Measurements from ENCODE around the gene AMOTL1. TPM values are rescaled to one million over a fixed set of nuclear protein-coding genes. Genes with fewer than 3 reads are reported as not detected.
"Not testable (repeated sequence)": the region's sequence is repeated elsewhere in the genome, so short reads cannot be mapped to it uniquely, and the experiment has no call there.

Gene AMOTL1
- polyA plus RNA-seq, 4 donors = 0.81 to 16.5 (median 3.7) TPM

DNA sequence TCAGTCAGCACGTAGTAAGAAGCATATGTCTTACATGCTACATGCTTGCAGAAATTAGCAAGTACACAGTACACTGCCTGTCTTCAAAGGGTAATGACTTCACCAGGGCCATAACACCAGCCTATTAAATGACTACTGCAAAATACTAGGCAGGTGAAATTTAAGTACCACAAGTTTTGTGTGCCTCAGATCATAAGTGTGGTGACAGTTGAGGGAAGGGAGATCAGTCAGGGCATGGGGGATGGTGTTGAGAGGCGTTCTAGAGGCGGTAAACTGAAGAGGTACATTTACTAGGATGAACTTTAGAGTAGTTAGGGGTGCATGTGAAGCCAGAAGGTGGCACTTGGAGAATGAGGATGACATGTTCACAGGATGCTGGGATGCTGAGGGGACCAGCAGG, 22.0 kb downstream of the AMOTL1 start:
- H3K36me3 ChIP-seq (ENCODE audit: control insufficient read depth in 3 of 3, insufficient read depth in 2 of 3, low read depth in 1 of 3, low read length in 3 of 3) = no peaks in the 10 kb centered on the region
- DNase-seq (no peak), FAIRE-seq (no peak)
- peaks cover 0 to 48% (median 17%) of the 10 kb centered on the region in 3 donors for H3K4me1 ChIP-seq (ENCODE audit: control insufficient read depth in 3 of 3, insufficient read depth in 2 of 3, low read depth in 1 of 3, low read length in 2 of 3)
- no peaks in the 10 kb centered on the region for H3K9me3 ChIP-seq (ENCODE audit: control insufficient read depth in 2 of 2, insufficient read depth in 1 of 2, low read depth in 1 of 2, low read length in 1 of 2)
- H3K27ac ChIP-seq (ENCODE audit: low read depth in 1 of 3, low read length in 2 of 3) = peak overlapping the region in 1 of 3 donors; percentile 52
- no peak overlapping the region for H3K4me3 ChIP-seq (ENCODE audit: low read depth in 1 of 3, low read length in 3 of 3)
- H3K27me3 ChIP-seq (ENCODE audit: control insufficient read depth in 3 of 3, insufficient read depth in 3 of 3, low read length in 3 of 3) = no peaks in the 10 kb centered on the region
- WGBS, 3 donors = 58 to 88% (median 84%) methylated on average over 3 of the region's 3 CpGs

DNA sequence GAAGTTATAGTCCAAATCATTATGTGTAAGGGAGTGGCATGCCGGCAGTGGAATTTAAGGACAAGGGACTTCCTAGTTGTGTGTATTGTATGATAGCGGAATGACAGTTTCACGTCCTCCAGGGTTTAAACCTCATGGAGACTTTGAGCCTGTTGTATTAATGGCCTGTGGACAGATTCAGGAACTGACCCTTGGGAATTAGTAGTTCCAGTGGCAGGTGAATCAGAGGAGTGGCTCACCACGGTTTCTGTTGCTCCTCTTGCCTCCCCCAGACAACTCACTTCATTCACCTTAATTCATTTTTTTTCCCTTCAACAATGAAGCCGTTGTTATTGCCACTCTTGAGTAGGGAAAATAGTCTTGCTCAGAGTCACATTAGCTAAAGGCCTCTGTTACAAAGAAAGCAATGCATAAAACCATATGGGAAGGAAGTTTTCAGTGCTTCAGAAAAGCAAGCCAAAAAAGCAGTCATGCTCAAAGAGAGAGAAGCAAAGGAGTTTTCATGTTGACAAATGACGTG, 22.6 kb downstream of the AMOTL1 start:
- FAIRE-seq = no peak
- Histone ChIP-seq H3K27ac (ENCODE audit: low read depth in 1 of 3, low read length in 2 of 3) (peak overlapping the region in 1 of 3 donors; percentile 52), H3K27me3 (ENCODE audit: control insufficient read depth in 3 of 3, insufficient read depth in 3 of 3, low read length in 3 of 3) (no peaks in the 10 kb centered on the region), H3K4me1 (ENCODE audit: control insufficient read depth in 3 of 3, insufficient read depth in 2 of 3, low read depth in 1 of 3, low read length in 2 of 3) (peaks cover 0 to 48% (median 17%) of the 10 kb centered on the region in 3 donors), H3K36me3 (ENCODE audit: control insufficient read depth in 3 of 3, insufficient read depth in 2 of 3, low read depth in 1 of 3, low read length in 3 of 3) (no peaks in the 10 kb centered on the region), H3K4me3 (ENCODE audit: low read depth in 1 of 3, low read length in 3 of 3) (no peak overlapping the region), H3K9me3 (ENCODE audit: control insufficient read depth in 2 of 2, insufficient read depth in 1 of 2, low read depth in 1 of 2, low read length in 1 of 2) (no peaks in the 10 kb centered on the region)
- WGBS, 3 donors = 37 to 60% (median 49%) methylated on average over 6 of the region's 6 CpGs
- peak; percentile 26 to 49 for DNase-seq

DNA sequence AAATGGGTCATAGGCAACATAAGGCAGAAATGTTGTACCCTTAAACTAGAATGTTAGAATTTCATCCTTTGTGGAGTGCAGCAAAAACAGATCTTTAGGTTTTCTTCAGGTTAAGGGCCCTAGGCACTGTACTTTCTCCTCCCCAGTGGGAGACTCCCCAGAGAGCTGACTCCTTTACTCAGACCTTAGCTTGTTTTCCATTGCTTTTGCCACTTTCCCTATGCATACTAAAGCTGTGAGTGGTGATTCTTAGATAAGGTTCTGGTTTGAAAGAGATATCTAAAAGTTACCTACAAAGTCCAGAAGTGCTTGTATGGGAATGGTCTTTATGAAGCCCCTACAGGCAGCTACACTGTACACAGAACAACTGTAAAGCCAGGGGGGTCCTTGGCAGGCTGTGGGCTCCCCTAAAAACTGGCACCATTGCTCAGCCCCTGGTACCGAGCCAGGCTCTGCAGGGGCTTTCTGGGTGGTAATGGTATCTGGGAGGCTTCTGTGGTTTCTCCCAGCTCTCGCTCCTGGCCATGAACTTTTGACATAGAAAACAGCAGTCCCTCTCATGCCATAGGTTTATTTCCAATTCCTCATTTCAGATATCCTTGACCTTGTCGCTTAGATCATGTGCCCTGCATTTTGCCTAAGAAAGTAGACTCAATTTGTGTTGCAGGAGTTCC, 23.2 kb downstream of the AMOTL1 start:
- H3K27me3 ChIP-seq (ENCODE audit: control insufficient read depth in 3 of 3, insufficient read depth in 3 of 3, low read length in 3 of 3) = no peaks in the 10 kb centered on the region
- H3K36me3 ChIP-seq (ENCODE audit: control insufficient read depth in 3 of 3, insufficient read depth in 2 of 3, low read depth in 1 of 3, low read length in 3 of 3) = peaks cover 0 to under 1% (median 0%) of the 10 kb centered on the region in 3 donors
- FAIRE-seq (no peak), DNase-seq (no peak)
- H3K4me3 ChIP-seq (ENCODE audit: low read depth in 1 of 3, low read length in 3 of 3) = no peak overlapping the region
- peaks cover 0 to 48% (median 17%) of the 10 kb centered on the region in 3 donors for H3K4me1 ChIP-seq (ENCODE audit: control insufficient read depth in 3 of 3, insufficient read depth in 2 of 3, low read depth in 1 of 3, low read length in 2 of 3)
- peak overlapping the region in 1 of 3 donors; percentile 52 for H3K27ac ChIP-seq (ENCODE audit: low read depth in 1 of 3, low read length in 2 of 3)
- WGBS, 3 donors = 86 to 94% (median 88%) methylated on average over 3 of the region's 3 CpGs
- H3K9me3 ChIP-seq (ENCODE audit: control insufficient read depth in 2 of 2, insufficient read depth in 1 of 2, low read depth in 1 of 2, low read length in 1 of 2) = no peaks in the 10 kb centered on the region

DNA sequence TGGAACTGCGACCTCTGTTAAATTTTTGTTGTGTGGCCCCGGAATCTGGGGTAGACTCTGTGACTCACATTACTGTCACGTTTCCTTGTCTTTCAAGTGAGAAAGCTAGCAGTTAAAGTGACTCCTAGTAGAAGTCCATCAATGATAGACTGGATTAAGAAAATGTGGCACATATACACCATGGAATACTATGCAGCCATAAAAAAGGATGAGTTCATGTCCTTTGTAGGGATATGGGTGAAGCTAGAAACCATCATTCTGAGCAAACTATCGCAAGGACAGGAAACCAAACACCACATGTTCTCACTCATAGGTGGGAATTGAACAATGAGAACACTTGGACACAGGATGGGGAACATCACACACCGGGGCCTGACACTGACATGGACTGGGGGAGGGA, 23.8 kb downstream of the AMOTL1 start:
- H3K36me3 ChIP-seq (ENCODE audit: control insufficient read depth in 3 of 3, insufficient read depth in 2 of 3, low read depth in 1 of 3, low read length in 3 of 3); H3K9me3 ChIP-seq (ENCODE audit: control insufficient read depth in 2 of 2, insufficient read depth in 1 of 2, low read depth in 1 of 2, low read length in 1 of 2); H3K4me3 ChIP-seq (ENCODE audit: low read depth in 1 of 3, low read length in 3 of 3); H3K27ac ChIP-seq (ENCODE audit: low read depth in 1 of 3, low read length in 2 of 3); FAIRE-seq; DNase-seq; H3K27me3 ChIP-seq (ENCODE audit: control insufficient read depth in 3 of 3, insufficient read depth in 3 of 3, low read length in 3 of 3): not testable (repeated sequence)
- WGBS, 3 donors = 94 to 99% (median 95%) methylated on average over 5 of the region's 5 CpGs
- H3K4me1 ChIP-seq (ENCODE audit: control insufficient read depth in 3 of 3, insufficient read depth in 2 of 3, low read depth in 1 of 3, low read length in 2 of 3) = peaks cover 0 to 48% (median 17%) of the 10 kb centered on the region in 3 donors

DNA sequence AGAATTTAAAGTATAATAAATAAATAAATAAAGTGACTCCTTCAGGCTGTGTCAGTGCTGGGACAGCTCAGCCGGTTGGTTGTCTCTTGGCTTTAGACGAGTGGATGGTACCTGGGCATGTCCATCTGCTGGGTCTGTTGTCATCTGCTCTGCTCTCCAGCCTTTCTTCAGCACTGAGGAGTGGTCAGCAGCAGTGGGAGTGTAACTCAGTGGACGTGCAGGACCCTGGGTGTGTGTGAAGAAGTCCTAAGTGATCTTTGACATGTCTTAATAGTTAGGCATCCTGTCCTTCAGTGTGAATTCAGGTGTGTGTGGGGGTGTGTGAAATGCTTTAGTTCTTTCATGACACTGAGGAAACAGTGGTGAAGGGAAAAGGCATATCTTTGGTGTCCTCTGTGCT, 24.3 kb downstream of the AMOTL1 start:
- H3K9me3 ChIP-seq (ENCODE audit: control insufficient read depth in 2 of 2, insufficient read depth in 1 of 2, low read depth in 1 of 2, low read length in 1 of 2) = no peaks in the 10 kb centered on the region
- FAIRE-seq = no peak
- WGBS, 3 donors = 84 to 92% (median 87%) methylated on average over 3 of the region's 3 CpGs
- H3K36me3 ChIP-seq (ENCODE audit: control insufficient read depth in 3 of 3, insufficient read depth in 2 of 3, low read depth in 1 of 3, low read length in 3 of 3) = peaks cover 0 to 2% (median 0%) of the 10 kb centered on the region in 3 donors
- H3K27me3 ChIP-seq (ENCODE audit: control insufficient read depth in 3 of 3, insufficient read depth in 3 of 3, low read length in 3 of 3) = no peaks in the 10 kb centered on the region
- H3K4me3 ChIP-seq (ENCODE audit: low read depth in 1 of 3, low read length in 3 of 3) = no peak overlapping the region
- no peak overlapping the region for H3K27ac ChIP-seq (ENCODE audit: low read depth in 1 of 3, low read length in 2 of 3)
- DNase-seq = no peak
- peaks cover 0 to 48% (median 17%) of the 10 kb centered on the region in 3 donors for H3K4me1 ChIP-seq (ENCODE audit: control insufficient read depth in 3 of 3, insufficient read depth in 2 of 3, low read depth in 1 of 3, low read length in 2 of 3)

DNA sequence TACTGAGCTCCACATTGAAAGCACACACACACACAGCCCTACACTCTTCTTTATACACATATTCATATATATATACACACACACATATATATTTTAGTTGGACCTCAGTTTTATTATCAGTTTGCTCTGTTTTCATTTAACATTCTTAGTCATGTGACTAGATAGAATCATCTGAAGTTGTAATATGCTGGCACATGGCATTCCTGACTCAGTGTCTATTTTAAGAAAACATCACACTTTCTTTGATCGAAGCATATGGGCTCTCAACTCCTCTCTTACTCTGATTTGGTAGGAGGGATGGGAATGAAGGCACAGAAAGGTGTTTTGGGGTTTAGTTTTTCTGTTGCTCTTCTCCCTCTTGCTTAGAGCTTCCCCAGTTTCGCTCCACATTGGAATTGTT, 24.8 kb downstream of the AMOTL1 start:
- Histone ChIP-seq H3K4me1 (ENCODE audit: control insufficient read depth in 3 of 3, insufficient read depth in 2 of 3, low read depth in 1 of 3, low read length in 2 of 3) (peaks cover 0 to 43% (median 13%) of the 10 kb centered on the region in 3 donors), H3K9me3 (ENCODE audit: control insufficient read depth in 2 of 2, insufficient read depth in 1 of 2, low read depth in 1 of 2, low read length in 1 of 2) (no peaks in the 10 kb centered on the region), H3K27ac (ENCODE audit: low read depth in 1 of 3, low read length in 2 of 3) (no peak overlapping the region), H3K36me3 (ENCODE audit: control insufficient read depth in 3 of 3, insufficient read depth in 2 of 3, low read depth in 1 of 3, low read length in 3 of 3) (peaks cover 0 to 2% (median 0%) of the 10 kb centered on the region in 3 donors), H3K4me3 (ENCODE audit: low read depth in 1 of 3, low read length in 3 of 3) (no peak overlapping the region), H3K27me3 (ENCODE audit: control insufficient read depth in 3 of 3, insufficient read depth in 3 of 3, low read length in 3 of 3) (no peaks in the 10 kb centered on the region)
- DNase-seq = no peak
- no peak for FAIRE-seq
- 75 to 88% (median 81%) methylated on average over 2 of the region's 2 CpGs for WGBS, 3 donors

DNA sequence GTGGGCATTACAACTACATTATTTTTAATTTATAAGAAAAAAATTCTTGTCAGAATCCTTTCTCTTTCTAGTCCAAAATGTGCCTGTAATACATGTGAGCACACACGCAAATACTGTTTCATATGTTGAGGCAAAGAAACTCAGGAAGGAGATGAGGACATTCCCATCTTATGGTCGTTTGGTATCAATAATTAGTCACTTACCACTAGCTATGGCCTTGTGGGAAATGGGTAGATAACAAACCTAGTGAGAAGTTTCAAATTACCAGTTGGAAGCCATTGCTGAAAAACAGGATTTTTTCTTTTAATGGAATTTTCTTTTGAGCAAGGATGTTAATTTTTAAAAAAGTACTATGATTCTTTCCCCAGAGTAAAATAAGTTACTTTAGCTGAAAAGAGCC, 25.7 kb downstream of the AMOTL1 start:
- Histone ChIP-seq H3K27ac (ENCODE audit: low read depth in 1 of 3, low read length in 2 of 3) (peak overlapping the region in 2 of 3 donors; percentile 3 to 42), H3K36me3 (ENCODE audit: control insufficient read depth in 3 of 3, insufficient read depth in 2 of 3, low read depth in 1 of 3, low read length in 3 of 3) (peaks cover 0 to 6% (median 0%) of the 10 kb centered on the region in 3 donors), H3K4me1 (ENCODE audit: control insufficient read depth in 3 of 3, insufficient read depth in 2 of 3, low read depth in 1 of 3, low read length in 2 of 3) (peaks cover 0 to 37% (median 9%) of the 10 kb centered on the region in 3 donors), H3K27me3 (ENCODE audit: control insufficient read depth in 3 of 3, insufficient read depth in 3 of 3, low read length in 3 of 3) (no peaks in the 10 kb centered on the region), H3K4me3 (ENCODE audit: low read depth in 1 of 3, low read length in 3 of 3) (no peak overlapping the region), H3K9me3 (ENCODE audit: control insufficient read depth in 2 of 2, insufficient read depth in 1 of 2, low read depth in 1 of 2, low read length in 1 of 2) (no peaks in the 10 kb centered on the region)
- DNase-seq (no peak), FAIRE-seq (no peak)
- WGBS, 3 donors = 49 to 61% (median 59%) methylated on average over 2 of the region's 2 CpGs

DNA sequence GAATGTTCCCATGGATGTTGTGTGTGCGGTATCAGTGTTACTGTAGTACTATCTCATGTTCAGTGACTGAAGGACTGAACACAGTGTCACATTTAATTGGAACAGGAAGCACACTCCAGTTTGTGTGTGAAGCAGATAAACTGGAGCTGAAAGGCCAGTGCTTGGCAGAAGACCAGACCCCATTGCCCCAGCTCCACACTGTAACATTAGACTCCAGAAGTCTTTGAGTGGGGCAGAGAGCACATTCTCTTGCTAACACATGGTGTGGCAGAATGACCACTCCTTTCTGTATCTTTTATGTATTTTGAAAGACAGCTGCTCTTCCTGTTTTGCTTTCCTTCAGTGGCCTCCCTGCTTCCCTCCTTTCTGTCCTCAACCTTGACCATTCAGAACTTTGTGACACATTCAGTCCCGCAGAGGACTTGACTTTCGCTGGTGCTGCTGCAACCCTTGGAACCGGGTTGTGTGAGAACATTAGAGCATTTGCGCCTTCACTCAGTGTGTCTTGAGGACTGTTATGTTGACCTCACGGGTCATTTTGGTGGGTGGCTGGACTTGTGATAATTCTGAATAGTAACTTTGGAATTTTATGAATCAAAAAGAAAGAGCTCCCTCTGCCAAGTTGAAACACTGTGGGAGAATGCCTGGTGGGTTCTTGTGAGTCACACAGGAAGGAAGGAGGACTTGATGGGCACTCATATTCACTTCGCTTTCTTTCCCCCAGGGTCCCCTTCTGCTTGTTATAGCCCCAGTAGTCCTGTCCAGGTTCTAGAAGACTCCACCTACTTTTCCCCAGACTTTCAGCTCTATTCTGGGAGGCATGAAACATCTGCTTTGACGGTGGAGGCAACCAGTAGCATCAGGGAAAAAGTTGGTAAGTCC, 26.4 kb downstream of the AMOTL1 start:
- peak overlapping the region in 2 of 3 donors; percentile 3 to 42 for H3K27ac ChIP-seq (ENCODE audit: low read depth in 1 of 3, low read length in 2 of 3)
- DNase-seq (peak in 1 of 2 donors; percentile 36), FAIRE-seq (no peak)
- H3K4me1 ChIP-seq (ENCODE audit: control insufficient read depth in 3 of 3, insufficient read depth in 2 of 3, low read depth in 1 of 3, low read length in 2 of 3) = peaks cover 0 to 32% (median 9%) of the 10 kb centered on the region in 3 donors
- no peaks in the 10 kb centered on the region for H3K9me3 ChIP-seq (ENCODE audit: control insufficient read depth in 2 of 2, insufficient read depth in 1 of 2, low read depth in 1 of 2, low read length in 1 of 2)
- no peaks in the 10 kb centered on the region for H3K27me3 ChIP-seq (ENCODE audit: control insufficient read depth in 3 of 3, insufficient read depth in 3 of 3, low read length in 3 of 3)
- H3K36me3 ChIP-seq (ENCODE audit: control insufficient read depth in 3 of 3, insufficient read depth in 2 of 3, low read depth in 1 of 3, low read length in 3 of 3) = peaks cover 0 to 9% (median 0%) of the 10 kb centered on the region in 3 donors
- H3K4me3 ChIP-seq (ENCODE audit: low read depth in 1 of 3, low read length in 3 of 3) = no peak overlapping the region
- WGBS, 3 donors = 65 to 82% (median 73%) methylated on average over 8 of the region's 8 CpGs
